ENCODE results near the gene SFXN5.

Gene SFXN5

GRCh38 chr2:72894514-72894913 lies 177.0 kb downstream of the SFXN5 start:
- H3K9ac ChIP-seq: no peak overlapping the region

GRCh38 chr2:72893594-72894319 lies 177.8 kb downstream of the SFXN5 start:
- Histone ChIP-seq H3K4me3 (IDR thresholded peaks at IDR 0.05; ENCODE audit: insufficient read depth, low read depth, low read length) (no peak overlapping the region), H3K36me3 (ENCODE audit: insufficient read depth) (no peaks in the 10 kb centered on the region), H3K4me2 (no peak overlapping the region), H3K4me1 (ENCODE audit: low read depth, poor library complexity, severe bottlenecking) (no peaks in the 10 kb centered on the region), H3K27ac (no peak overlapping the region), H3K9ac (no peak overlapping the region), H2AFZ (ENCODE audit: low read depth) (no peak overlapping the region), H3K79me2 (ENCODE audit: insufficient read depth, low read depth) (no peaks in the 10 kb centered on the region), H4K20me1 (ENCODE audit: insufficient read depth) (no peaks in the 10 kb centered on the region), H3K27me3 (ENCODE audit: insufficient read depth, low read depth) (no peaks in the 10 kb centered on the region)
- peak; percentile 32 for TF ChIP-seq CTCF (conservative IDR thresholded peaks at IDR 0.05; ENCODE audit: low read depth, low read length)

More at GRCh38 chr2:72894514-72894913, 177.0 kb downstream of the SFXN5 start:
- TF ChIP-seq CTCF (conservative IDR thresholded peaks at IDR 0.05; ENCODE audit: low read depth, low read length): no peak
- Histone ChIP-seq H3K79me2 (ENCODE audit: insufficient read depth, low read depth) (no peaks in the 10 kb centered on the region), H3K36me3 (ENCODE audit: insufficient read depth) (no peaks in the 10 kb centered on the region), H2AFZ (ENCODE audit: low read depth) (no peak overlapping the region), H3K4me3 (IDR thresholded peaks at IDR 0.05; ENCODE audit: insufficient read depth, low read depth, low read length) (no peak overlapping the region), H3K27ac (no peak overlapping the region), H4K20me1 (ENCODE audit: insufficient read depth) (no peaks in the 10 kb centered on the region), H3K4me2 (no peak overlapping the region), H3K27me3 (ENCODE audit: insufficient read depth, low read depth) (no peaks in the 10 kb centered on the region), H3K4me1 (ENCODE audit: low read depth, poor library complexity, severe bottlenecking) (no peaks in the 10 kb centered on the region)

- H3K27me3 ChIP-seq (ENCODE audit: insufficient read depth, low read depth): no peaks in the 10 kb centered on the region
- H3K36me3 ChIP-seq (ENCODE audit: insufficient read depth): no peaks in the 10 kb centered on the region
These were observed 178.9 kb downstream of the SFXN5 start for GRCh38 chr2:72892506-72893173.

More at GRCh38 chr2:72892506-72893173, 178.9 kb downstream of the SFXN5 start:
- H3K27ac ChIP-seq: no peak overlapping the region
- H4K20me1 ChIP-seq (ENCODE audit: insufficient read depth): no peaks in the 10 kb centered on the region
- no peak overlapping the region for H3K4me3 ChIP-seq (IDR thresholded peaks at IDR 0.05; ENCODE audit: insufficient read depth, low read depth, low read length)
- H3K9ac ChIP-seq: no peak overlapping the region
- no peak overlapping the region for H3K4me2 ChIP-seq
- no peaks in the 10 kb centered on the region for H3K4me1 ChIP-seq (ENCODE audit: low read depth, poor library complexity, severe bottlenecking)
- TF ChIP-seq CTCF (conservative IDR thresholded peaks at IDR 0.05; ENCODE audit: low read depth, low read length): peak; percentile 85
- no peaks in the 10 kb centered on the region for H3K79me2 ChIP-seq (ENCODE audit: insufficient read depth, low read depth)
- H2AFZ ChIP-seq (ENCODE audit: low read depth): no peak overlapping the region

Measured in KMS-11 (cell line).